A549 (cell line): ENCODE measurements around the gene AHCY.

Experiments
- ESRRA ChIP-seq: fragments of 150-350 bp; IDR thresholded peaks from 2 replicates; pipeline ENCODE4 v1.6.1; 2014; ENCODE audit warnings: mild to moderate bottlenecking, low read length, borderline replicate concordance
- POLR2A ChIP-seq: IDR thresholded peaks from 2 replicates; pipeline ENCODE4 v1.6.1; 2012; ENCODE audit warnings: mild to moderate bottlenecking, low read length
- RFX5 ChIP-seq: fragments of 450-650 bp; IDR thresholded peaks from 2 replicates; pipeline ENCODE4 v1.7.1; 2014; ENCODE audit warnings: antibody characterized with exemption, mild to moderate bottlenecking, moderate library complexity
- TF ChIP-seq, protein P1 (sequence below): fragments of >200 bp; sonication (Bioruptor Twin); formaldehyde crosslinking; IDR thresholded peaks from 3 replicates; pipeline ENCODE4 v1.5.1; 2016

GRCh38 chr20:34264141-34264540, 39.0 kb downstream of the AHCY start:
- no peak for TF ChIP-seq POLR2A
- TF ChIP-seq, protein P1, sequence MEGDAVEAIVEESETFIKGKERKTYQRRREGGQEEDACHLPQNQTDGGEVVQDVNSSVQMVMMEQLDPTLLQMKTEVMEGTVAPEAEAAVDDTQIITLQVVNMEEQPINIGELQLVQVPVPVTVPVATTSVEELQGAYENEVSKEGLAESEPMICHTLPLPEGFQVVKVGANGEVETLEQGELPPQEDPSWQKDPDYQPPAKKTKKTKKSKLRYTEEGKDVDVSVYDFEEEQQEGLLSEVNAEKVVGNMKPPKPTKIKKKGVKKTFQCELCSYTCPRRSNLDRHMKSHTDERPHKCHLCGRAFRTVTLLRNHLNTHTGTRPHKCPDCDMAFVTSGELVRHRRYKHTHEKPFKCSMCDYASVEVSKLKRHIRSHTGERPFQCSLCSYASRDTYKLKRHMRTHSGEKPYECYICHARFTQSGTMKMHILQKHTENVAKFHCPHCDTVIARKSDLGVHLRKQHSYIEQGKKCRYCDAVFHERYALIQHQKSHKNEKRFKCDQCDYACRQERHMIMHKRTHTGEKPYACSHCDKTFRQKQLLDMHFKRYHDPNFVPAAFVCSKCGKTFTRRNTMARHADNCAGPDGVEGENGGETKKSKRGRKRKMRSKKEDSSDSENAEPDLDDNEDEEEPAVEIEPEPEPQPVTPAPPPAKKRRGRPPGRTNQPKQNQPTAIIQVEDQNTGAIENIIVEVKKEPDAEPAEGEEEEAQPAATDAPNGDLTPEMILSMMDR = no peak
- TF ChIP-seq RFX5 = no peak
- no peak for TF ChIP-seq ESRRA
